Measurements from ENCODE around the gene PYHIN1.

DNA sequence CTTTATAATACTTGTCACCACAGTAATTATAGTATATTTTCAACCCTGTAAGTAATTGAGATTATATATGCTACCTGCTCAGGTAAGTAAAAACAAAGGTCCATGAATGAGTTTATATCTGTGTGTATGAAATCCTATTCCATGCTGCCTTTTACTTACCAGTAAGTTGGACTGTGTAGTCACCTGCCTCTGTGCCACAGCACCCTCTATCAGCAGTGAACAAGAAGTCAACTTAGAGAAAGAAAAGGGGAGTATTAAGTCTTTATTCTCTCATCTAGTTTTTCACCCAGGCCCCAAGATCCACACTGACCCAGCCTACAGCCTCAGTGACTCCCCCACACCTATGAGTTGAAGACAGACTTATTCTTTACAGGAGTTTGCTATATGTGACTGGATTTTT, 41.5 kb downstream of the PYHIN1 start:
- TF ChIP-seq CTCF (IDR thresholded peaks at IDR 0.05): no peak
- no peak for TF ChIP-seq POLR2A (IDR thresholded peaks at IDR 0.05)

Data from gastroesophageal sphincter (tissue), 3 donors.